GM12864 (cell line): Measurements from ENCODE around the gene CCDC148.

Source experiments
- DNase-seq: peaks from one replicate; pipeline ENCODE4 v3.0.0-alpha.2; 2011; ENCODE audit warnings: low read depth
- H3K4me3 ChIP-seq: 2 replicates; pipeline ENCODE4 v1.5.1; 2011; ENCODE audit warnings: mild to moderate bottlenecking, low read depth, low read length, control low read depth
- TF ChIP-seq, protein P1 (sequence below): IDR thresholded peaks from 2 replicates; pipeline ENCODE4 v1.5.1; 2011; ENCODE audit warnings: low read depth, mild to moderate bottlenecking, moderate library complexity, low read length, control low read depth, inconsistent platforms; ENCODE audit errors: missing control alignments

CCDC148 gene

GRCh38 chr2:158142568-158143332 is 313.8 kb downstream of the CCDC148 start:
- TF ChIP-seq, protein P1, sequence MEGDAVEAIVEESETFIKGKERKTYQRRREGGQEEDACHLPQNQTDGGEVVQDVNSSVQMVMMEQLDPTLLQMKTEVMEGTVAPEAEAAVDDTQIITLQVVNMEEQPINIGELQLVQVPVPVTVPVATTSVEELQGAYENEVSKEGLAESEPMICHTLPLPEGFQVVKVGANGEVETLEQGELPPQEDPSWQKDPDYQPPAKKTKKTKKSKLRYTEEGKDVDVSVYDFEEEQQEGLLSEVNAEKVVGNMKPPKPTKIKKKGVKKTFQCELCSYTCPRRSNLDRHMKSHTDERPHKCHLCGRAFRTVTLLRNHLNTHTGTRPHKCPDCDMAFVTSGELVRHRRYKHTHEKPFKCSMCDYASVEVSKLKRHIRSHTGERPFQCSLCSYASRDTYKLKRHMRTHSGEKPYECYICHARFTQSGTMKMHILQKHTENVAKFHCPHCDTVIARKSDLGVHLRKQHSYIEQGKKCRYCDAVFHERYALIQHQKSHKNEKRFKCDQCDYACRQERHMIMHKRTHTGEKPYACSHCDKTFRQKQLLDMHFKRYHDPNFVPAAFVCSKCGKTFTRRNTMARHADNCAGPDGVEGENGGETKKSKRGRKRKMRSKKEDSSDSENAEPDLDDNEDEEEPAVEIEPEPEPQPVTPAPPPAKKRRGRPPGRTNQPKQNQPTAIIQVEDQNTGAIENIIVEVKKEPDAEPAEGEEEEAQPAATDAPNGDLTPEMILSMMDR = no peak
- DNase-seq = no peak
- H3K4me3 ChIP-seq = no peak overlapping the region

DNA sequence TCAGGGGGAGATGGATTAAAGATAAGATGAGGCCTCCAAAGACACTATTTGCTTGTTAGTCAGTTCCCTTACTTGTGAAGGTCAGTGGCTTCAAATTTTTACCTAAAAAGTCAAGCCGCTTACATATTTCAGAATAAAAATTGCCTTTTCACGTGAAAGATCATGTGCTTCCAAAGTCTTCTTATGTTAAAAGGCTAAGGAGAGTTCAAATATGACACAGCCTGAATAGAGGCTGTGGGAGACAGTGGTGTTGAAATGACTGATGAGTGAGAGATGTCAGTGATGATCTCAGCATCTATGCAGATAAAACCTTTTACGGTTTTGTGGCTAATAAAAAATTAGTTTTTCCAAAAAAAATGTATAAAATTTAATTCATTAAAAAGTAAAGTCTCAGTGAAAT is 314.4 kb downstream of the CCDC148 start:
- DNase-seq = no peak
- H3K4me3 ChIP-seq = no peak overlapping the region
- TF ChIP-seq, protein P1 = no peak

DNA sequence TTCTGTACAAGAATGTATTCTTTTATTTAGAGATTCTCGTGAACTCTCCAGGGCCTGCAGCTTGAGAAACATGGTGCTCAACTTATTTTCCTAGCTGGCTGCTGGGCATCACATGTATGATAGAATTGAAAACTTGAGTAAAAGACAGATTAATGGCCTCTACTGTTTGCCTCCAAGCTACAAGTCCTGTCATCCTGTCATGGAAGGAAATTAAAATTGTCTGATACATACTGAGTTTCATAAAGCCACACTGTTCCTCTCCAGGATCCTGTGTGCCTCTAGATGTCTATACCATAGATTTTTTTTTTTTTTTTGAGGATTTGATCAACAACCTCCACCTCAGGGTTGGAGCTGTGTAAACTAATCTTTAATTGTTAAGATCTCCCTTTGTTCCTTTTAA is 316.4 kb downstream of the CCDC148 start:
- TF ChIP-seq, protein P1 = no peak
- no peak for DNase-seq
- no peak overlapping the region for H3K4me3 ChIP-seq

- H3K4me3 ChIP-seq = no peak overlapping the region
- no peak for DNase-seq
- TF ChIP-seq, protein P1 = no peak
Measured at GRCh38 chr2:158138255-158138654, 318.3 kb downstream of the CCDC148 start.

GRCh38 chr2:158135096-158135495 is 321.5 kb downstream of the CCDC148 start:
- no peak overlapping the region for H3K4me3 ChIP-seq
- TF ChIP-seq, protein P1 = no peak
- no peak for DNase-seq

DNA sequence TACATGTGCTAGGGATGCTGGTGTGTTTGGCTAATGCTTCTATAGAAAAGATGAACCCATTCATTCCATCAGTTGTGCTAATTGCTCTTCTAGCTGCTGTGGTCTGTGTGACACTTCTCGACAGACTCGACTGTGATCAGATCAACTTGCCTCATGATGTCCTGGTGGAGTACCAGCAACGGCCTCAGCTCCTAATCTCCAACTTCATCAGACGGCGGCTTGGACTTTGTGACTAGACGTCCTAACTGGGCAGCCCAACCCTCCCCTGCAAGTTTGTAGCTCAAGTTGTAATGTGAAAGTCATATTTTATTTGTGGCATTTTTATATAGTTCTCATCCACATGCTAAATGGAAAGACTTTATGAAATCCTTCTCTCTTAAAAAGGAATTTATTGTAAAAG is 321.9 kb downstream of the CCDC148 start:
- no peak overlapping the region for H3K4me3 ChIP-seq
- TF ChIP-seq, protein P1 = no peak
- DNase-seq = no peak

DNA sequence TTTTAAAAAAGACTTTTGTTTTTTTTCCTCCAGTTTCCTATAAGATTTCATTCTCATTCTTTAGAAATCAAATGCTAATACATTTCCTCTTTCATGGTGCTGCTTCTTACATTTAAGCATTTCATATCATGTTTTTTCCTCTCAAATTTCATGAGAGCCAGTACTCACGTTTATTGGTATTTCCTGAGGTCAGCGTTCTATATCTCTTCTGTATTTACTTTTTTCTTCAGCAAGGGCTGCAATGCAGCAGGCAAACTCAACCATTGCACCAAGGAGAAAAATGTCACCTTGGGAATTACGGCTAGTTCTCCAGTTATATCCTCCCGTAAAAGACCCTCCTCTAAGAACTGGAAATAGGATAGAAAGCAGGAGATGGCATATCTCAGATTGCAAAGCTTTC is 322.5 kb downstream of the CCDC148 start:
- no peak overlapping the region for H3K4me3 ChIP-seq
- DNase-seq = no peak
- TF ChIP-seq, protein P1 = no peak
